Measurements from ENCODE around the gene SMURF1. TPM values are rescaled to one million over a fixed set of nuclear protein-coding genes. Genes with fewer than 3 reads are reported as not detected.

Gene SMURF1
- total RNA-seq, 2 donors from 2014 or later: 16.9 to 31.3 TPM

DNA sequence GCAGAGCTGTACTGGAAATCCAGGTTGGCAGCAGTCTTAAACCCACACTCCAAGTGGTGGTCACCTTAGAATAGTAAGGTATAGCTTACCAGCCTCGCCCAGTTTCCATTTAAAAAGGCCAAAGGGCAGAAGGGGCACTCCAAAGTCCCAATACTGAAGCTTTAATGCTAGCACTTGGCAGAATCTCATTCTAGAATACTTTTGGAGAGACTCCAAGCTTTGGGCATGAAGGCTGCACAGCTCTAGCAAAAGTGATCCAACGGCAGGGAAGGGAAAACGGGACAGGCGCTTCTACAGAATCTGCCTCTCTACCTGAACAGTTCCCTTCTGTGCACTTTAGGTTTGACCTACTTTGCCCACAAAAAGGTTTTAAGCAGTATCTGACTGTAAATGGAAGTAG, 19.7 kb downstream of the SMURF1 start:
- intact Hi-C loops (cut with DNase I): no loop called here
- H3K36me3 ChIP-seq (replicated peaks in 1 of 2; ENCODE audit: insufficient read depth in 1 of 2, low read depth in 2 of 2): no peaks in the 10 kb centered on the region
- H3K4me1 ChIP-seq: peaks cover 54% of the 10 kb centered on the region
- peak overlapping the region in 2 of 4 donors; percentile 19 to 47 for H3K27ac ChIP-seq
- DNase-seq: no peak
- H3K27me3 ChIP-seq: no peaks in the 10 kb centered on the region
- no peaks in the 10 kb centered on the region for H3K9me3 ChIP-seq
- TF ChIP-seq, protein P1, sequence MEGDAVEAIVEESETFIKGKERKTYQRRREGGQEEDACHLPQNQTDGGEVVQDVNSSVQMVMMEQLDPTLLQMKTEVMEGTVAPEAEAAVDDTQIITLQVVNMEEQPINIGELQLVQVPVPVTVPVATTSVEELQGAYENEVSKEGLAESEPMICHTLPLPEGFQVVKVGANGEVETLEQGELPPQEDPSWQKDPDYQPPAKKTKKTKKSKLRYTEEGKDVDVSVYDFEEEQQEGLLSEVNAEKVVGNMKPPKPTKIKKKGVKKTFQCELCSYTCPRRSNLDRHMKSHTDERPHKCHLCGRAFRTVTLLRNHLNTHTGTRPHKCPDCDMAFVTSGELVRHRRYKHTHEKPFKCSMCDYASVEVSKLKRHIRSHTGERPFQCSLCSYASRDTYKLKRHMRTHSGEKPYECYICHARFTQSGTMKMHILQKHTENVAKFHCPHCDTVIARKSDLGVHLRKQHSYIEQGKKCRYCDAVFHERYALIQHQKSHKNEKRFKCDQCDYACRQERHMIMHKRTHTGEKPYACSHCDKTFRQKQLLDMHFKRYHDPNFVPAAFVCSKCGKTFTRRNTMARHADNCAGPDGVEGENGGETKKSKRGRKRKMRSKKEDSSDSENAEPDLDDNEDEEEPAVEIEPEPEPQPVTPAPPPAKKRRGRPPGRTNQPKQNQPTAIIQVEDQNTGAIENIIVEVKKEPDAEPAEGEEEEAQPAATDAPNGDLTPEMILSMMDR (IDR thresholded peaks at IDR 0.05): no peak
- no peak for TF ChIP-seq POLR2A (IDR thresholded peaks at IDR 0.05)
- WGBS, 2 donors: 46 to 49% methylated on average over 4 of the region's 4 CpGs
- no peak for ATAC-seq
- H3K4me3 ChIP-seq: no peak overlapping the region

DNA sequence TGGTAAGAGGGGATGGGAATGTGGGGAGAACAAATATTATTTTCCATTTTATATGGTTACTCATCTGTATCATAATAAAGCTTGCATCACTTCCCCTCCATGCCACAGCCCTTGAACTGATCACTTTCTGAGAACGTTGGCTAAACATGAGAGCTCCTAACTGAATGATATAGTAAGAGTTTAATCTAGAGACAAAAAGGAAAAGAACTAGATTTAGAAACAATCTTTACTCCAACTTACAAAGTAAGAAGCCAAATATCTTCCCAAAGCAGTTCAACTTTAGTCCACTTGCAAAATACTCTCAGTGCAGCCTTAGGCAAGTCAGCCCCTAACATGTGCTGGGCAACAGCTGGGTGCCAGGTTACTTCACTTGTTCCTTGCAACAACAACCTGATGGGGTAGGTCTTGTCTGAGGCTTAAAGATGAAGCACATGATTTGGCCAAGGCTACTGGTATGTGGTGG, 20.3 kb downstream of the SMURF1 start:
- intact Hi-C loops (cut with DNase I): no loop called here
- no peak for TF ChIP-seq POLR2A (IDR thresholded peaks at IDR 0.05)
- TF ChIP-seq, protein P1 (IDR thresholded peaks at IDR 0.05): no peak
- H3K9me3 ChIP-seq: no peaks in the 10 kb centered on the region
- no peak overlapping the region for H3K4me3 ChIP-seq
- H3K27ac ChIP-seq: peak overlapping the region in 3 of 4 donors; percentile 19 to 47 (median 19)
- H3K4me1 ChIP-seq: peaks cover 48% of the 10 kb centered on the region
- WGBS, 2 donors: 61 to 69% methylated on average over 1 of the region's 1 CpG
- ATAC-seq (no peak), DNase-seq (no peak)
- H3K27me3 ChIP-seq: no peaks in the 10 kb centered on the region
- no peaks in the 10 kb centered on the region for H3K36me3 ChIP-seq (replicated peaks in 1 of 2; ENCODE audit: insufficient read depth in 1 of 2, low read depth in 2 of 2)

DNA sequence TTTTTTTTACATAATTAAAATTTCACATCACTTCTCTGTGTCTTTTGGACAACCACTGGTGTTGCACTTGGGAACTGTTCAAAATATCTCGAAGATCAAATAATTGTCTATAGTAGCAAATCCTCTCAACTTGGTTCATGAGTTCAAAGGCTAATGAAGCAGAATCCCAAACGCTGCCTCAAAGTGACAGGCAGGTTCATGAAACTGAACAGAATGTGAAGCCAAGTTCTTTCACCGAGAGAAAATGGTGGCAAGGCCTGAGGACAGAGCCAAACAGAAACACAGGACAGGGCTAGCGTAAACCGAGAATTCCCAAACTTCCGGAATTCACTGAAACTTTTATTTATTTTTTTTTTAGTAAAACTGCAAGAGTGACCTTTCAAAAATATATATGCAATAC, 21.1 kb downstream of the SMURF1 start:
- no peak for ATAC-seq
- 92 to 95% methylated on average over 6 of the region's 6 CpGs for WGBS, 2 donors

DNA sequence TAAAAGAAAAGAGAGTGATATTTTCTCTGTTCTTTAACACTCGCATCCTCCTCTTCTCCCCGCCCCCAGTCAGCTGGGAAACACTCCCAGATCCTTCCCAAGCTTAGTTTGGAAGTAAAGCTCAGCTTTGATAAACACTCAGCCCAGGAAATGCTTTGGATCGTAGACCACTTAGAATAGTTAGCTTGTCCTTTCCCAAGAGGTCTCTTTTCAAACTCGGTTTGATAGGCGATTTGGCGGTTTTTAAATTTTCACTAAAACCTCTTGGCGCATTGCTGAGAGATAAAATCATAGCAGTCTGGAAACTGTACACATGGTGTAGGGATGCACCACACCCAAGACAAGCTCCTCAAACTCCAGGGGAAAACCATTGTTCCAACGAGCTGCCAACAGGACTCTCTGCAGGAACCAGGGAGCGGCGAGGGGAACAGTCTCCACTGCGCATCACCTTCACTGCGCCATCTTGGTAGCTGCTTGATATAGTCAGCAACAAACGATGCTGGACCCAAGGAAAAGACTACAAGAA, 22.3 kb downstream of the SMURF1 start:
- no peak overlapping the region for H3K27ac ChIP-seq
- intact Hi-C loops (cut with DNase I): no loop called here
- ATAC-seq: no peak
- no peaks in the 10 kb centered on the region for H3K36me3 ChIP-seq (replicated peaks in 1 of 2; ENCODE audit: insufficient read depth in 1 of 2, low read depth in 2 of 2)
- no peaks in the 10 kb centered on the region for H3K9me3 ChIP-seq
- H3K4me3 ChIP-seq: no peak overlapping the region
- peaks cover 31% of the 10 kb centered on the region for H3K4me1 ChIP-seq
- TF ChIP-seq, protein P1 (IDR thresholded peaks at IDR 0.05): no peak
- TF ChIP-seq POLR2A (IDR thresholded peaks at IDR 0.05): no peak
- WGBS, 2 donors: 84 to 88% methylated on average over 7 to 13 of the region's 13 CpGs
- H3K27me3 ChIP-seq: no peaks in the 10 kb centered on the region
- no peak for DNase-seq

More for the DNA sequence above, 21.1 kb downstream of the SMURF1 start:
- TF ChIP-seq, protein P1 (IDR thresholded peaks at IDR 0.05): no peak
- TF ChIP-seq POLR2A (IDR thresholded peaks at IDR 0.05): no peak
- intact Hi-C loops (cut with DNase I): no loop called here
- Histone ChIP-seq H3K27ac (no peak overlapping the region), H3K4me3 (no peak overlapping the region), H3K4me1 (peaks cover 42% of the 10 kb centered on the region), H3K9me3 (no peaks in the 10 kb centered on the region), H3K27me3 (no peaks in the 10 kb centered on the region), H3K36me3 (replicated peaks in 1 of 2; ENCODE audit: insufficient read depth in 1 of 2, low read depth in 2 of 2) (no peaks in the 10 kb centered on the region)
- no peak for DNase-seq

DNA sequence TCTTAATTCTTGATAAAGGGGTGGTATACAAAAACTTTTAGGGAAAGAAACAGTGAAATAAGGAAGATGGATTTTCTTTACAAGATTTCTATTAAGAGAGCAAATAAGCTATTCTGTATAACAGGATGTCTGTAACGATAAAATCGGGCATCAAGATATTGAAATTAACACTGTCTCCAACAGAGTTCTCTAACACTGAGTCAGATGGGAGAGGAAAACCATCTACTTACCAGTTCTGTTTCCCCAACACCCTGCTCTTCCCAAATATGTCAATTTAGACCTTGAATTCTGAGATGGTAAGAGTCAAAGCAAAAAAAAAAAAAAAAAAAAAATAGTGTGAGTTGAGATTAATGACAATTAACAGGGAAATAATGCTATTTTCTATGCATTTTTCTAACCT, 23.0 kb downstream of the SMURF1 start:
- Histone ChIP-seq H3K27ac (peak overlapping the region in 1 of 4 donors; percentile 3), H3K4me1 (peaks cover 30% of the 10 kb centered on the region), H3K36me3 (replicated peaks in 1 of 2; ENCODE audit: insufficient read depth in 1 of 2, low read depth in 2 of 2) (no peaks in the 10 kb centered on the region), H3K9me3 (no peaks in the 10 kb centered on the region), H3K4me3 (no peak overlapping the region), H3K27me3 (no peaks in the 10 kb centered on the region)
- 67 to 75% methylated on average over 2 of the region's 2 CpGs for WGBS, 2 donors
- intact Hi-C loops (cut with DNase I): no loop called here
- no peak for DNase-seq
- TF ChIP-seq POLR2A (IDR thresholded peaks at IDR 0.05): no peak
- TF ChIP-seq, protein P1 (IDR thresholded peaks at IDR 0.05): no peak
- no peak for ATAC-seq

All from body of pancreas (tissue), 4 donors.